HG02763 (cell line): Measurements from ENCODE around the gene ARHGAP22.

Source experiments
- ATAC-seq: cut with Tn5 transposase; IDR thresholded peaks from one replicate; pipeline ENCODE4 v1.9.1; 2021; ENCODE audit warnings: mild to moderate bottlenecking, moderate library complexity; ENCODE audit not compliant: unreplicated experiment

The ARHGAP22 gene

DNA sequence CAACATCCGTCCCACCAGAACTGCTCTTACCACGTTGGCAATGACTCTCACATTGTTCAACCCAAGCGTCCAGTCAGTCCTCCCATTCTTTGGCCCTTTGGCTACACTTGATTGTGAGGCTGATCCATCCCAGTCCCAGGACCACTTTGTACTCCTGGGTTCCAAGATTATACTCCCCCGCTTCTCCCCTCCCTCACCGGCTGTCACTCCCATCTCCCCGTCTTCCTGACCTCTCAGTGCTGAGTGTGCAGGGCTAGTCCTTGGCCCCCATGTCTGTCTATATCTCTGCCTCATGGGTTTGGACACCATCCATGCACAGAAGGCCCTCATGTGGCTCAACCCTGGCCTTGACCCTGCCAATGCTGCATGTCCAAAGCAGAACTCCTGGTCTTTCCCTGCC, 12.5 kb downstream of the ARHGAP22 start:
- no peak for ATAC-seq

- ATAC-seq = no peak
These were observed 13.9 kb downstream of the ARHGAP22 start for GRCh38 chr10:48590945-48591344.

- ATAC-seq = no peak
These were observed 15.6 kb downstream of the ARHGAP22 start for GRCh38 chr10:48589266-48589665.

DNA sequence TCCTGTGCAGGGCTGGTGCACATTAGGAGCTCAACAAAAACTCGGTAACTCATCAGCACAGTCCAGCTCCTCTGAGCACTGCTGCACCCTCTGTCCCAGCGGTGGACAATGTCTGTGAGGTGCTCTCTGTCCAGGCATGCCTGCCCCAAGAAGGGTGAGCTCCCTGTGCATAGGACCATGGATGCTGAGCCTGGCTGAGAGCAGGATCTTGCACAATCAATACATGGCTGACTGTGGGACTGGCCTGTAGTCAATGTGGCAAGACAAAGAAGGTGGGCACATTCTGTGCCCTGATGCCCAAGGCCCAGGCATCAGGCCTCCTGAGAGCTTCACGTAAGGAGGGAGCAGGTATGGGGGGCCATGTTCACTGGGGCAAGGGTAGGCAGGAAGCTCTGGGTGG, 17.1 kb downstream of the ARHGAP22 start:
- ATAC-seq = no peak

- no peak for ATAC-seq
These were observed 17.8 kb downstream of the ARHGAP22 start for GRCh38 chr10:48587101-48587500.

DNA sequence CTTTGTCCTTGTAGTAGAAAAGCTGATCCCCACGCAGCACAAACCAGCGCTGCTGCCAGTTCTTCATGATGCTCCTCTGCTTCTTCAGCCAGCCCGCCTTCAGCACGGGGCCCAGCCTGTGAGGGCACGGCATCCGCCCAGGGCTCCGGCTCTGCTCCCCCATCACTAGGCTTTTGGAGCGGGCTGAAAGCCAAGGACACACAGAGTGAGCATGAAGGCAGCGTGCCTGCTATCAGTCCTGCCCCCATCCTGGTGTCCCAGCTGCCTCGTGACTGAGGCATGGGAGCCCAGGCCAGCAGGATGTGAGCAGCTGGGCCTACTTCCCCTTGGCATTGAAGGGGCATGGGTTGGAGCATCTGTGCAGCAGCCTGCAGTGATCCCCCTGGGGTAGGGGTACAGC, 21.9 kb downstream of the ARHGAP22 start:
- ATAC-seq = no peak

- ATAC-seq = no peak
These were observed 24.6 kb downstream of the ARHGAP22 start for GRCh38 chr10:48580236-48580635.

- no peak for ATAC-seq
These were observed 25.5 kb downstream of the ARHGAP22 start for GRCh38 chr10:48579251-48579960.

- ATAC-seq = no peak
These were observed 27.7 kb downstream of the ARHGAP22 start for GRCh38 chr10:48577158-48577557.

- ATAC-seq = no peak
These were observed 28.4 kb downstream of the ARHGAP22 start for GRCh38 chr10:48576501-48576900.

- ATAC-seq = no peak
These were observed 29.0 kb downstream of the ARHGAP22 start for GRCh38 chr10:48575901-48576300.

- no peak for ATAC-seq
These were observed 30.0 kb downstream of the ARHGAP22 start for GRCh38 chr10:48574817-48575380.

DNA sequence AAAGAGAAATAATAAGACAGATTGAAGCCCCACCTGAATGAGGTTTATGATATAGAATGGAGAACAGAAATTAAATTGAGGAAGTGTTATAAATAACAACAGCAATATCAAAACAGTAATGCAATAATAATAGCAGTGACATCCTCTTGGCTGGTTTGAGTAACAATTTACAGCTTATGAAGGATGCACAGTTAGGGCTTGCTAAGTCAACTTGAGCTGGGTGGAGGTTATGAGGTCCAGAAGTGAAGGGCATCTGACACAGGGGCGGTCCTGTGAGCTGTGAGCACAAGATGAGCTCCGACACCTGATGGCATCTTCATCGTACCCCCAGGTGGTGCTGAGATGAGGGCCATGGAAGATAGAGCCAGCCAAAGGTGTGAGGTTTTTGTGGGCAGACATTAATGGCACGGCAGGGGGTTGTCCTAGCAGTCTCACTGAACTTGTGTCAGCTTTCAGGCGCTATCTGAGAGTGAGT, 30.5 kb downstream of the ARHGAP22 start:
- ATAC-seq = no peak

DNA sequence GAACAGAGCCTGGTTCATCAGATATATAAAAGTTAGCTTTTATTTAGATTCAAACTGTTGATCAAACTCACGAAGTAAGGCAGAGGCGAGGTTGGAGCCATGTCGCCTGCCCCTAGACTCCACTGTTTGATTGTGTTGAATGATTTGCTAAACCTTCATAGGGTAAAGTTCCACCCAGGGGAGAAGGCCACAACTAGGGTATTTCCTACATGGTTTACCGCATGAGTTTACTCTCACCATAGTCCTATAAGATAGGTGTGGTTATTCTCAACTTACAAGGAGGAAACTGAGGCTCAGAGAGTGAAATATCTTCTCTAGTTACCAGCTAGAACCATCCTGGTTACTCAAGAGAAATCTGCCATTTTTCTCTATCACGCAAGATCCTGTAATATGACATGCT, 31.8 kb downstream of the ARHGAP22 start:
- ATAC-seq = no peak

- no peak for ATAC-seq
These were observed 32.5 kb downstream of the ARHGAP22 start for GRCh38 chr10:48572414-48572813.

- no peak for ATAC-seq
These were observed 36.3 kb downstream of the ARHGAP22 start for GRCh38 chr10:48568546-48568945.

DNA sequence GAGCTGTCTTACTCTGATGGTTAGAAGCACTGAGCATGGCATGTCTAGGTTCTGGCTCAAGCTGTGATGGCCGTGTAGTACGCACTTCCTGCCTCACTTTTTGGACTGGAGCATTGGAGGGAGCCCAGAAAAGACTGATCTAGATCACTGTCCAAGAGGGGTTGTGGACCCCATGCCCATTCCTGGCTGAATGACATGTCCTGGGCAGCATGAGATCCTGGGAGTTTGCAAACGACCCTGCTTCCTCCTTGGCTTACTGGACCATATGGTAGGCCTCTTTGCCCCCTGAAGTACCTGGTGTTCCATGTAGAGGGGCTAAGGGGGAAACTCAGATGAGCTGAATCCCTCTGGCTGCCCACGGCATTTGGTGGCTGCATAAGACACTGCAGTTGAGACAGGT, 36.7 kb downstream of the ARHGAP22 start:
- no peak for ATAC-seq

GRCh38 chr10:48567346-48567745, 37.5 kb downstream of the ARHGAP22 start:
- ATAC-seq = no peak

DNA sequence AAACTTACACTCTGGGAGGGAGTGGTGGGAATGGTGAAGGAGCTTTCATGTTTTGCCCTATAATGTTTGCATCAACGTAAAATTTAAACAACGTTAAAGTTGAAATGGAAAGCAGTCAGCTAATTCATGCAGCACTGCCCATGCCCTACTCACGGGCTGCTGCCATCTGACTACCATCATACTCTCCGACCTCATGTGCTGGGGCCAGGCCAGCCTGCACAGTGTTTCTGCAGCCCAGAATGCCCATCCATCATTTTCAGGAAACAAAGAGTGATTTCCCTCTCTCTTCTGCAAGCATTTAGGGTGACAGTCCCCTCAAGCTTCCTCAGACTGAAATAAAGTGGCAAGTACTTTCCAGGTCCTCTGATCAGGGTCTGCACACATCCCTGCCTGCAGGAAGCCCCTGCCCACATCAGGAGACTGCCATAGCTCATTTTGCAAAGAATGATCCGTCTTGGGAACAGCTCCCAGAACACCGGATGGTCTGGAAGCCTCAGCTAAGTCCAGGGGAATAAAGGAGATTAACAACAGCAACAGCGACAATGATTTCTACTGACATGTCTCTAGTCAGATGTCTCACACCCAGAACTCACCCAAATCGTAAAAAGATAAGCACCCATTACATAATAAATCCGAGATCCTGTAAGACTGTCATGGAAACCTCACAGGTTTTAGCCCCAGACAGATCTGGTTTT, 40.3 kb downstream of the ARHGAP22 start:
- no peak for ATAC-seq

- ATAC-seq = no peak
These were observed 47.3 kb downstream of the ARHGAP22 start for GRCh38 chr10:48557511-48558123.

GRCh38 chr10:48556713-48557112, 48.2 kb downstream of the ARHGAP22 start:
- ATAC-seq = no peak

- no peak for ATAC-seq
These were observed 48.8 kb downstream of the ARHGAP22 start for GRCh38 chr10:48556065-48556464.
